Hepatocyte (in vitro differentiated cells): ENCODE data around the gene ADAM33. TPM values are rescaled to one million over a fixed set of nuclear protein-coding genes. Genes with fewer than 3 reads are reported as not detected.

ENCODE experiments used
- DNase-seq: peaks from one replicate; pipeline ENCODE4 v3.0.0-alpha.2; 2016; ENCODE audit warnings: low spot score
- H2AFZ ChIP-seq: fragments of 200-600 bp; sonication (generic); 2 replicates; pipeline ENCODE4 v1.6.0; 2016; ENCODE audit warnings: antibody characterized with exemption, mild to moderate bottlenecking
- H3K27ac ChIP-seq: fragments of 200-600 bp; sonication (generic); 2 replicates; pipeline ENCODE4 v1.5.1; 2016; ENCODE audit warnings: mild to moderate bottlenecking
- H3K27me3 ChIP-seq: fragments of 200-600 bp; sonication (generic); 2 replicates; pipeline ENCODE4 v1.6.1; 2016
- H3K36me3 ChIP-seq: fragments of 200-600 bp; sonication (generic); replicated peaks from 2 replicates; pipeline ENCODE4 v1.5.1; 2016; ENCODE audit warnings: low read depth; ENCODE audit not compliant: insufficient read depth
- H3K4me1 ChIP-seq: fragments of 200-600 bp; sonication (generic); 2 replicates; pipeline ENCODE4 v1.5.1; 2016; ENCODE audit warnings: mild to moderate bottlenecking, moderate library complexity; ENCODE audit not compliant: insufficient read depth
- H3K4me2 ChIP-seq: fragments of 200-600 bp; sonication (generic); 2 replicates; pipeline ENCODE4 v1.6.0; 2016
- H3K4me3 ChIP-seq: fragments of 200-600 bp; sonication (generic); 2 replicates; pipeline ENCODE4 v1.5.1; 2016; ENCODE audit warnings: mild to moderate bottlenecking
- H3K79me2 ChIP-seq: fragments of 200-600 bp; sonication (generic); 2 replicates; pipeline ENCODE4 v1.6.0; 2017; ENCODE audit warnings: mild to moderate bottlenecking
- H3K9me2 ChIP-seq: fragments of 200-600 bp; sonication (generic); replicated peaks from 2 replicates; pipeline ENCODE4 v1.6.0; 2017; ENCODE audit warnings: mild to moderate bottlenecking; ENCODE audit not compliant: insufficient read depth
- H3K9me3 ChIP-seq: fragments of 200-600 bp; sonication (generic); 2 replicates; pipeline ENCODE4 v1.5.1; 2016; ENCODE audit warnings: low read depth, mild to moderate bottlenecking
- H4K20me1 ChIP-seq: fragments of 200-600 bp; sonication (generic); 2 replicates; pipeline ENCODE4 v1.6.0; 2016; ENCODE audit warnings: mild to moderate bottlenecking; ENCODE audit not compliant: insufficient read depth, poor library complexity, severe bottlenecking
- EZH2 ChIP-seq: fragments of 200-600 bp; sonication (generic); IDR thresholded peaks from 2 replicates; pipeline ENCODE4 v1.6.1; 2016; ENCODE audit warnings: antibody characterized with exemption, mild to moderate bottlenecking, borderline replicate concordance
- EZH2phosphoT487 ChIP-seq: fragments of 200-600 bp; sonication (generic); IDR thresholded peaks from one replicate; pipeline ENCODE4 v1.6.1; 2018; ENCODE audit warnings: antibody characterized with exemption, mild to moderate bottlenecking, low read depth, moderate library complexity; ENCODE audit not compliant: unreplicated experiment, severe bottlenecking
- WGBS: methylation state at CpG from one replicate; pipeline ENCODE4 v1.1.6; 2016; ENCODE audit warnings: low lambda C conversion rate; ENCODE audit errors: missing lambda C conversion rate; 5-methylcytosine and 5-hydroxymethylcytosine counted together
- polyA plus RNA-seq: library from polyadenylated mRNA; unstranded; fragments of >200 nt; fragmentation: Nextera tagmentation; extraction: Ambion mirVana; gene quantifications from 2 replicates; pipeline ENCODE4 v1.2.1, GENCODE V29; 2016
- total RNA-seq: library from RNA; depleted of rRNA; stranded (reverse); fragments of >200 nt; gene quantifications from 2 replicates; pipeline ENCODE4 v1.2.3, GENCODE V29; 2014
- TF ChIP-seq, protein P1 (sequence below): fragments of 200-600 bp; sonication (generic); IDR thresholded peaks from 2 replicates; pipeline ENCODE4 v1.5.1; 2016; ENCODE audit warnings: antibody characterized with exemption, mild to moderate bottlenecking; ENCODE audit not compliant: poor library complexity

The ADAM33 gene
- total and polyA plus RNA-seq, 2 experiments from 2014 or later: 18.9 to 41.6 TPM

DNA sequence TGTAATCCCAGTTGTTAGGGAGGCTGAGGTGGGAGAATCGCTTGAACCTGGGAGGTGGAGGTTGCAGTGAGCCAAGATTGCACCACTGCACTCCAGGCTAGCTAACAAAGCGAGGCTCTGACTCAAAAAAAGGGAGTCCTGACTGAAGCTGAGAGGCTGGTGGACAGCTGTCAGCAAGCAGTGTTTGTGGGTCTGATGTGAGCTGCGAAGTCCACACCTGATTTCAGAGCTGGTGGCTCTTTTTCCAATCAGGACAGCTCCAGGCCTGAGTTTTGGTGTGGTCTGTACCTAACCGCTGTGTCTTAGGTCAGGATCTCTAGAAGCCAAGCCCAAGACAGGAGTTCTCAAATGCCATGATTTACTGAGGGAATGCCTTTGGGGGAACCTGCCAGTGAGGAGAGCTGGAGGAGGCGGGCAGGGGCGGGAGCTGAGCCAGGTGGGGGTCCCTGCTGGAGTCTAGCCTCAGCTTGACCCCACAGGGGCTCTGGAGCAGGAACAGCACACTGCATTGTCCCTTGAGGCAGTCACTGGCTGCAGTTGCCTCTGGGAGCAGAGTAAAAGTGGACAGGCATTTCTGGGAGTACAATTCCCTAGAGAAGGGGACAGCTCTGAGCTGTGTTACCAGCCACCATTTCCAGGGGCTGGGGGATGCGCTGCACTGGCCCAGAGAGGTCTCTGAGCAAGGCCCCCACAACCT is 23.6 kb downstream of the ADAM33 start:
- no peak overlapping the region for H3K4me2 ChIP-seq
- 89% methylated on average over 7 of the region's 7 CpGs for WGBS
- H3K79me2 ChIP-seq: no peaks in the 10 kb centered on the region
- H3K36me3 ChIP-seq: no peaks in the 10 kb centered on the region
- no peaks in the 10 kb centered on the region for H3K9me2 ChIP-seq
- H3K27ac ChIP-seq: no peak overlapping the region
- no peak for DNase-seq
- TF ChIP-seq EZH2 (no peak), EZH2phosphoT487 (no peak)
- TF ChIP-seq, protein P1, sequence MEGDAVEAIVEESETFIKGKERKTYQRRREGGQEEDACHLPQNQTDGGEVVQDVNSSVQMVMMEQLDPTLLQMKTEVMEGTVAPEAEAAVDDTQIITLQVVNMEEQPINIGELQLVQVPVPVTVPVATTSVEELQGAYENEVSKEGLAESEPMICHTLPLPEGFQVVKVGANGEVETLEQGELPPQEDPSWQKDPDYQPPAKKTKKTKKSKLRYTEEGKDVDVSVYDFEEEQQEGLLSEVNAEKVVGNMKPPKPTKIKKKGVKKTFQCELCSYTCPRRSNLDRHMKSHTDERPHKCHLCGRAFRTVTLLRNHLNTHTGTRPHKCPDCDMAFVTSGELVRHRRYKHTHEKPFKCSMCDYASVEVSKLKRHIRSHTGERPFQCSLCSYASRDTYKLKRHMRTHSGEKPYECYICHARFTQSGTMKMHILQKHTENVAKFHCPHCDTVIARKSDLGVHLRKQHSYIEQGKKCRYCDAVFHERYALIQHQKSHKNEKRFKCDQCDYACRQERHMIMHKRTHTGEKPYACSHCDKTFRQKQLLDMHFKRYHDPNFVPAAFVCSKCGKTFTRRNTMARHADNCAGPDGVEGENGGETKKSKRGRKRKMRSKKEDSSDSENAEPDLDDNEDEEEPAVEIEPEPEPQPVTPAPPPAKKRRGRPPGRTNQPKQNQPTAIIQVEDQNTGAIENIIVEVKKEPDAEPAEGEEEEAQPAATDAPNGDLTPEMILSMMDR: no peak
- H3K27me3 ChIP-seq: peaks cover 16% of the 10 kb centered on the region
- H3K4me3 ChIP-seq: no peak overlapping the region
- H3K4me1 ChIP-seq: no peaks in the 10 kb centered on the region
- H3K9me3 ChIP-seq: no peaks in the 10 kb centered on the region
- H4K20me1 ChIP-seq: no peaks in the 10 kb centered on the region
- no peak overlapping the region for H2AFZ ChIP-seq

DNA sequence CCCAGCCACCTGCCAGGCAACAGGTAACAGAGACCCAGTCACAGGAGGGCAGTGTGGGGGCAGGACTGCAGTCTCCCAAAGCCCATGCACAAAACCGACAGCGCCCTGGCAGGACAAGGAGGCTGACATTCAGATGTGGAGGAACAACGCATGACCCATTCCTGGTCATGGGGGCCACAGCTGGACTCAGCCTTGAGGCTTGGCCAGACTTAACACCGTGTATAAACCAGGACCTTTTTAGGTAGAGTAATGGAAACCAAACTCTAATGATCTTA is 26.7 kb downstream of the ADAM33 start:
- Histone ChIP-seq H3K4me3 (no peak overlapping the region), H3K4me1 (peaks cover 6% of the 10 kb centered on the region), H2AFZ (no peak overlapping the region), H3K9me2 (no peaks in the 10 kb centered on the region), H3K4me2 (no peak overlapping the region), H3K36me3 (no peaks in the 10 kb centered on the region), H3K9me3 (no peaks in the 10 kb centered on the region), H3K27ac (no peak overlapping the region), H4K20me1 (no peaks in the 10 kb centered on the region), H3K27me3 (no peaks in the 10 kb centered on the region), H3K79me2 (no peaks in the 10 kb centered on the region)
- WGBS: 70% methylated on average over 4 of the region's 4 CpGs
- DNase-seq: no peak
- no peak for TF ChIP-seq EZH2
- TF ChIP-seq, protein P1: no peak
- TF ChIP-seq EZH2phosphoT487: no peak

DNA sequence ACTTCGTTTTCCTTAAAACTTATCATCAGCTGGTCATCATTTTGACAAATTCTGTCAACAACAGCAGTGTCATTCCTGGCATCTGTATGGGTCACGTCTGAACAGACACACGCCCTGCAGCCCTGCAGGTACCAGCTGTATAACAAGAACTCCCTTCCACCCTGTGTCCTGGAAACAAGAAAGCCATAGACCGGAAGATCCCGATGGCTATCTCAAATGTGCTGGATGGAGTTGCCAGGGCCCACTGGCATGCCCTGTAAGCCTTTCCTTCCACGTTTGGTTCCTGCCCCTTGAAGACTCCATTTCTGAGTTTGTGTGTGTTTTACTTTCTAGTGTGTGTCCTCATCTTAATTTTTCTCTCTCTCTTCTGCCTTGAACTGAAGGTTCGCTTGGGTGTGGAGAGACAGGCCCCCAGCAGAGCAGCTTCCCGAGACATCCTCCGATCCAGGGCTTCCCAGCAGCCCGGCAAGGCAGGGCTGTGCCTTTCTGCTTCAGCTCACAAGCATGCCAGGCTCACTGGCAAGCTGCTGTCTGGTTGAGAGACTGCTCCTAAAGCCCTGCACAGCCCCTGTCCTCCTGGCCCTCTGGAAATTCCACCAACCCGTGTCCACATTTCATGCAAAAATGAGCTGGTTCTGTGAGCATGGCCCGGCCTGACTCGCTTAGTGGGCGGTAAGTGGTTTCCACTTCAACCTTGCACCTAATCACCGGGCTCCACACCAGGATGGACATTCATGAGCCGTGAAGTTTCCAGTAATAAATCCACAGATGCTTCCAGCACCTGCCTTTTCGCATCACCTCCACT is 27.3 kb downstream of the ADAM33 start:
- no peak overlapping the region for H3K4me3 ChIP-seq
- H3K79me2 ChIP-seq: no peaks in the 10 kb centered on the region
- DNase-seq: no peak
- H3K4me1 ChIP-seq: peaks cover 6% of the 10 kb centered on the region
- 89% methylated on average over 17 of the region's 17 CpGs for WGBS
- no peaks in the 10 kb centered on the region for H3K9me2 ChIP-seq
- no peaks in the 10 kb centered on the region for H3K27me3 ChIP-seq
- TF ChIP-seq, protein P1: no peak
- no peaks in the 10 kb centered on the region for H3K36me3 ChIP-seq
- H3K4me2 ChIP-seq: no peak overlapping the region
- no peaks in the 10 kb centered on the region for H3K9me3 ChIP-seq
- no peak overlapping the region for H2AFZ ChIP-seq
- H3K27ac ChIP-seq: no peak overlapping the region
- H4K20me1 ChIP-seq: no peaks in the 10 kb centered on the region
